ENCODE measurements around the gene GORAB. TPM values are rescaled to one million over a fixed set of nuclear protein-coding genes. Genes with fewer than 3 reads are reported as not detected.
A peak's percentile ranks its signal among the peaks of the same experiment; 100 is the strongest.

GORAB gene
- polyA plus RNA-seq, 2 of the 4 experiments (the other 2 are of a cell fraction): 7.5 to 15.1 TPM

DNA sequence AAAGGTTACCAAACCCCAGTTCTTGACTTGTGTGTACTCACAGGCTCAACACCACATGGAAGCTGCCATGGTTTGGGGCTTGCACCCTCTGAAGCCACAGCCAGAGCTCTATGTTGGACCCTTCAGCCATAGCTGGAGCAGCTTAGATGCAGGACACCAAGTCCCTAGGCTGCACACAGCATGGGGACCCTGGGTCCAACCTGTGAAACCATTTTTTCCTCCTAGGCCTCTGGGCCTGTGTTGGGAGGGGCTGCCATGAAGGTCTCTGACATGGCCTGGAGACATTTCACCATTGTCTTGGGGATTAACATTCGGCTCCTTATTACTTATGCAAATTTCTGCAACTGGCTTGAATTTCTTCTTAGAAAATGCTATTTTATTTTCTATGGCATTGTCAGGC lies 69.9 kb downstream of the GORAB start:
- no peak for FAIRE-seq
- 3% methylated on average over 1 of the region's 1 CpG for WGBS (ENCODE audit: missing lambda C conversion rate)

More for the DNA sequence above, 69.9 kb downstream of the GORAB start:
- H3K9me3 ChIP-seq: no peaks in the 10 kb centered on the region
- TF ChIP-seq, protein P1, sequence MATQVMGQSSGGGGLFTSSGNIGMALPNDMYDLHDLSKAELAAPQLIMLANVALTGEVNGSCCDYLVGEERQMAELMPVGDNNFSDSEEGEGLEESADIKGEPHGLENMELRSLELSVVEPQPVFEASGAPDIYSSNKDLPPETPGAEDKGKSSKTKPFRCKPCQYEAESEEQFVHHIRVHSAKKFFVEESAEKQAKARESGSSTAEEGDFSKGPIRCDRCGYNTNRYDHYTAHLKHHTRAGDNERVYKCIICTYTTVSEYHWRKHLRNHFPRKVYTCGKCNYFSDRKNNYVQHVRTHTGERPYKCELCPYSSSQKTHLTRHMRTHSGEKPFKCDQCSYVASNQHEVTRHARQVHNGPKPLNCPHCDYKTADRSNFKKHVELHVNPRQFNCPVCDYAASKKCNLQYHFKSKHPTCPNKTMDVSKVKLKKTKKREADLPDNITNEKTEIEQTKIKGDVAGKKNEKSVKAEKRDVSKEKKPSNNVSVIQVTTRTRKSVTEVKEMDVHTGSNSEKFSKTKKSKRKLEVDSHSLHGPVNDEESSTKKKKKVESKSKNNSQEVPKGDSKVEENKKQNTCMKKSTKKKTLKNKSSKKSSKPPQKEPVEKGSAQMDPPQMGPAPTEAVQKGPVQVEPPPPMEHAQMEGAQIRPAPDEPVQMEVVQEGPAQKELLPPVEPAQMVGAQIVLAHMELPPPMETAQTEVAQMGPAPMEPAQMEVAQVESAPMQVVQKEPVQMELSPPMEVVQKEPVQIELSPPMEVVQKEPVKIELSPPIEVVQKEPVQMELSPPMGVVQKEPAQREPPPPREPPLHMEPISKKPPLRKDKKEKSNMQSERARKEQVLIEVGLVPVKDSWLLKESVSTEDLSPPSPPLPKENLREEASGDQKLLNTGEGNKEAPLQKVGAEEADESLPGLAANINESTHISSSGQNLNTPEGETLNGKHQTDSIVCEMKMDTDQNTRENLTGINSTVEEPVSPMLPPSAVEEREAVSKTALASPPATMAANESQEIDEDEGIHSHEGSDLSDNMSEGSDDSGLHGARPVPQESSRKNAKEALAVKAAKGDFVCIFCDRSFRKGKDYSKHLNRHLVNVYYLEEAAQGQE (IDR thresholded peaks at IDR 0.05): no peak
- TF ChIP-seq ZFP36 (IDR thresholded peaks at IDR 0.05; ENCODE audit: borderline replicate concordance, partially characterized antibody) (peak; percentile 82), EP300 (IDR thresholded peaks at IDR 0.05) (no peak)
- CTCF ChIA-PET: no interaction called here
- no peak overlapping the region for H3K4me3 ChIP-seq
- no peaks in the 10 kb centered on the region for H3K4me1 ChIP-seq
- POLR2A ChIA-PET: no interaction called here
- no peak overlapping the region for H3K4me2 ChIP-seq
- DNase-seq (ENCODE audit: low read depth in 1 of 2, low spot score in 1 of 2): no peak
- ATAC-seq: no peak
- H3K27ac ChIP-seq: no peak overlapping the region

Other genes starting within 250 kb of the GORAB start
- 0.14 TPM in 1 of 2 replicates, not detected in the other for gene PRRX1, start 132.0 kb downstream of the GORAB start, polyA plus RNA-seq (2011; rRNA removed)
- not detected in 3 replicates for gene PRRX1, start 132.0 kb downstream of the GORAB start, polyA plus RNA-seq (2017; fragmentation: RNase III; extraction: RNeasy Plus Mini Kit Qiagen cat#74134 plus additional on column Dnase treatment)